Retina (tissue), 1 donor: Measurements from ENCODE around the gene SMOC1.

Experiments used
- DNase-seq: peaks from one replicate; pipeline ENCODE4 v3.0.0-alpha.2; 2016

Gene SMOC1

GRCh38 chr14:70013271-70013873 lies 134.2 kb downstream of the SMOC1 start:
- DNase-seq: peak; percentile 22

GRCh38 chr14:70014406-70015095 lies 135.3 kb downstream of the SMOC1 start:
- no peak for DNase-seq

- DNase-seq: no peak
Measured at GRCh38 chr14:70018230-70018629, 139.0 kb downstream of the SMOC1 start.

- no peak for DNase-seq
Measured at GRCh38 chr14:70018713-70019211, 139.5 kb downstream of the SMOC1 start.

- no peak for DNase-seq
Measured at GRCh38 chr14:70019695-70020094, 140.5 kb downstream of the SMOC1 start.

- no peak for DNase-seq
Measured at GRCh38 chr14:70020352-70021170, 141.3 kb downstream of the SMOC1 start.

GRCh38 chr14:70021548-70022220 lies 142.5 kb downstream of the SMOC1 start:
- no peak for DNase-seq

- DNase-seq: no peak
Measured at GRCh38 chr14:70022771-70023445, 143.7 kb downstream of the SMOC1 start.

- no peak for DNase-seq
Measured at GRCh38 chr14:70023871-70024270, 144.7 kb downstream of the SMOC1 start.

GRCh38 chr14:70027785-70028428 lies 148.7 kb downstream of the SMOC1 start:
- DNase-seq: peak; percentile 81

GRCh38 chr14:70029296-70030132 lies 150.3 kb downstream of the SMOC1 start:
- DNase-seq: no peak

- no peak for DNase-seq
Measured at GRCh38 chr14:70032016-70032415, 152.8 kb downstream of the SMOC1 start.

- no peak for DNase-seq
Measured at GRCh38 chr14:70032447-70032846, 153.2 kb downstream of the SMOC1 start.

GRCh38 chr14:70033116-70033515 lies 153.9 kb downstream of the SMOC1 start:
- DNase-seq: no peak

GRCh38 chr14:70033561-70033960 lies 154.3 kb downstream of the SMOC1 start:
- DNase-seq: no peak

- DNase-seq: no peak
Measured at GRCh38 chr14:70034257-70034656, 155.0 kb downstream of the SMOC1 start.

- DNase-seq: no peak
Measured at GRCh38 chr14:70036665-70037064, 157.4 kb downstream of the SMOC1 start.

GRCh38 chr14:70043001-70043400 lies 163.8 kb downstream of the SMOC1 start:
- DNase-seq: no peak

GRCh38 chr14:70045310-70045709 lies 166.1 kb downstream of the SMOC1 start:
- no peak for DNase-seq

- DNase-seq: peak; percentile 81
Measured at GRCh38 chr14:70045844-70046535, 166.8 kb downstream of the SMOC1 start.
